Esophagus muscularis mucosa (tissue), 4 donors: Measurements from ENCODE around the gene PI4K2A.

ENCODE experiments used
- EP300 ChIP-seq: sonication (generic); formaldehyde crosslinking; IDR thresholded peaks from one replicate; pipeline ENCODE4 v1.6.1; 2017; ENCODE audit warnings: antibody characterized with exemption
- POLR2A ChIP-seq: fragments of 450-650 bp; IDR thresholded peaks from one replicate; pipeline ENCODE4 v1.6.1; 2017; ENCODE audit warnings: antibody characterized with exemption, moderate library complexity, mild to moderate bottlenecking, low read depth
- POLR2AphosphoS5 ChIP-seq, 2 donors: sonication (generic); formaldehyde crosslinking; IDR thresholded peaks; one replicate each; pipeline ENCODE4 v1.6.1; 2017; ENCODE audit warnings: antibody characterized with exemption in 2 of 2
- TF ChIP-seq, protein P1 (sequence below), 3 experiments: fragments of 200-600 bp in 2 of 3; fragments of 450-650 bp in 1 of 3; sonication (generic) in 2 of 3; IDR thresholded peaks; one replicate each; pipeline ENCODE4 v1.5.1; 2017 to 2019; ENCODE audit warnings: antibody characterized with exemption in 3 of 3, mild to moderate bottlenecking in 2 of 3, moderate library complexity in 1 of 3

DNA sequence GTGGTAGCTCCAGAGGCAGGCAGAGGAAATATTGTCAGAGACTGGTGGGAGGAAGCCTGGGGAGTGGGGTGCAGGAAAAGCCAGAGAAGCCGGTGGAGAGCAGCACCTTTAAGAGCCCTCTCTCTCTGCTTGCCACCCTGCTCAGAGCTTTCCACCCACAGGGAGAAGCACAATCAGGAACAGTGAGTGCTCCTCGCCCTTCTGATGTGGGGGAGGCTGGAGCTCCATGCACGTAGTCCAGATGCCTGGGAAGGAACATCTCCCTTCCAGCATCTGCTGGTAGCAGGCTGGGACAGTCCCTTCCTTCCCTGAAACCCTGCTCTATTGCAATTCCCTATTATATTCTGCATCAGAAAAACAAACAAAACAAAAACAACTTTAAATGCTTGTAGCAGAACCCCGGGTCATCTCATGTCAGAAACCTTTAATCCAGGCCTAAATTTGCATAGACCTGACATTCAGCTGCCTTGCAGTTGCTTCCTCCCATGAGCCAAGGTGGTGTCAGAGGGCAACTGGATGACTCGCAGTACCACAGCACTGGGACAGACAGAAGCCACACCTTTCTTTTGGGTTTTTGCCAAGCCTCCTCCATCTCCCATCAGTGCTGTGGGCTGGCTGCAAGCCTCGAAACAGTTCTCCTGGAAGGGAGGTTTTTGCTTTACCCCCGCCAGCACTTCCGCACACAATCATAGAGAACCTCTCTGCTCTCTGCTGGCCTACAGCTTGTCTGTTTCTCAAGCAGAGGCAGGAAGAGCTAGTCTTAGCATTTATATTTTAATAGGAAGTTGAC, 33.5 kb downstream of the PI4K2A start:
- TF ChIP-seq, protein P1, sequence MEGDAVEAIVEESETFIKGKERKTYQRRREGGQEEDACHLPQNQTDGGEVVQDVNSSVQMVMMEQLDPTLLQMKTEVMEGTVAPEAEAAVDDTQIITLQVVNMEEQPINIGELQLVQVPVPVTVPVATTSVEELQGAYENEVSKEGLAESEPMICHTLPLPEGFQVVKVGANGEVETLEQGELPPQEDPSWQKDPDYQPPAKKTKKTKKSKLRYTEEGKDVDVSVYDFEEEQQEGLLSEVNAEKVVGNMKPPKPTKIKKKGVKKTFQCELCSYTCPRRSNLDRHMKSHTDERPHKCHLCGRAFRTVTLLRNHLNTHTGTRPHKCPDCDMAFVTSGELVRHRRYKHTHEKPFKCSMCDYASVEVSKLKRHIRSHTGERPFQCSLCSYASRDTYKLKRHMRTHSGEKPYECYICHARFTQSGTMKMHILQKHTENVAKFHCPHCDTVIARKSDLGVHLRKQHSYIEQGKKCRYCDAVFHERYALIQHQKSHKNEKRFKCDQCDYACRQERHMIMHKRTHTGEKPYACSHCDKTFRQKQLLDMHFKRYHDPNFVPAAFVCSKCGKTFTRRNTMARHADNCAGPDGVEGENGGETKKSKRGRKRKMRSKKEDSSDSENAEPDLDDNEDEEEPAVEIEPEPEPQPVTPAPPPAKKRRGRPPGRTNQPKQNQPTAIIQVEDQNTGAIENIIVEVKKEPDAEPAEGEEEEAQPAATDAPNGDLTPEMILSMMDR (IDR thresholded peaks at IDR 0.05): no peak
- no peak for TF ChIP-seq POLR2A
- peak in 1 of 2 donors; percentile 58 for TF ChIP-seq POLR2AphosphoS5 (IDR thresholded peaks at IDR 0.05)
- TF ChIP-seq EP300: no peak
